ENCODE results near the gene MCL1.

Gene MCL1

GRCh38 chr1:150532860-150533259 lies 46.5 kb downstream of the MCL1 start:
- TF ChIP-seq GLIS1 (tag by site-specific recombination; IDR thresholded peaks at IDR 0.05): no peak
- TF ChIP-seq ZNF707 (tag by site-specific recombination; IDR thresholded peaks at IDR 0.05): no peak
- no peak for TF ChIP-seq ZNF138 (tag by site-specific recombination; IDR thresholded peaks at IDR 0.05; ENCODE audit: borderline replicate concordance)
- no peak for TF ChIP-seq BCL11B (tag by site-specific recombination; IDR thresholded peaks at IDR 0.05; ENCODE audit: low read depth)
- no peak for TF ChIP-seq ZNF639 (tag by site-specific recombination; IDR thresholded peaks at IDR 0.05)
- no peak for TF ChIP-seq ZIC2 (tag by site-specific recombination; IDR thresholded peaks at IDR 0.05)
- TF ChIP-seq ZNF362 (tag by site-specific recombination; IDR thresholded peaks at IDR 0.05): 0 out of 2 replicates have a peak, but pooled peaks have one; percentile 4
- TF ChIP-seq ZNF239 (tag by site-specific recombination; IDR thresholded peaks at IDR 0.05): no peak
- no peak for TF ChIP-seq CTCF (tag by site-specific recombination; IDR thresholded peaks at IDR 0.05)
- no peak for TF ChIP-seq ZNF843 (tag by site-specific recombination; IDR thresholded peaks at IDR 0.05)
- TF ChIP-seq ZNF223 (tag by site-specific recombination; IDR thresholded peaks at IDR 0.05): no peak
- TF ChIP-seq ZNF341 (tag by site-specific recombination; IDR thresholded peaks at IDR 0.05; ENCODE audit: low read depth): 0 out of 2 replicates have a peak, but pooled peaks have one; percentile 16
- TF ChIP-seq ZNF394 (tag by site-specific recombination; IDR thresholded peaks at IDR 0.05; ENCODE audit: borderline replicate concordance): no peak
- TF ChIP-seq ZNF626 (tag by site-specific recombination; IDR thresholded peaks at IDR 0.05): no peak
- TF ChIP-seq ZNF335 (tag by site-specific recombination; conservative IDR thresholded peaks at IDR 0.05): peak; percentile 68

GRCh38 chr1:150530491-150531159 lies 48.8 kb downstream of the MCL1 start:
- Histone ChIP-seq H3K9me3 (ENCODE audit: control insufficient read depth, insufficient read depth, low read depth, low read length) (no peaks in the 10 kb centered on the region), H3K4me3 (ENCODE audit: low read depth, low read length) (no peak overlapping the region), H3K27ac (ENCODE audit: extremely low read depth, low read depth, low read length) (no peak overlapping the region), H3K4me1 (ENCODE audit: control insufficient read depth, insufficient read depth, low read length) (no peaks in the 10 kb centered on the region), H3K36me3 (ENCODE audit: control insufficient read depth in 2 of 2, insufficient read depth in 1 of 2, low read length in 2 of 2) (no peaks in the 10 kb centered on the region)
- POLR2A ChIA-PET: no interaction called here
- TF ChIP-seq ZNF580 (tag by site-specific recombination; IDR thresholded peaks at IDR 0.05): no peak
- no peak for TF ChIP-seq ZNF654 (tag by site-specific recombination; IDR thresholded peaks at IDR 0.05; ENCODE audit: low read depth)
- TF ChIP-seq ZNF600 (tag by site-specific recombination; IDR thresholded peaks at IDR 0.05): peak; percentile 48; the same call in 1 of the 2 replicates
- CTCF ChIA-PET: interaction anchor here (0.5 to 5.5 kb wide), 6 partner anchors 12 to 361 kb away, joined by 3 to 50 read pairs (median 4); partner anchors contain the start of genes FALEC and TARS2

More at GRCh38 chr1:150532860-150533259, 46.5 kb downstream of the MCL1 start:
- POLR2A ChIA-PET: interaction anchor here (0.5 to 1.3 kb wide), 4 partner anchors 17 to 300 kb away, joined by 3 to 6 read pairs (median 5); partner anchors contain the start of gene FALEC
- H3K9me3 ChIP-seq (ENCODE audit: control insufficient read depth, insufficient read depth, low read depth, low read length): no peaks in the 10 kb centered on the region
- no peaks in the 10 kb centered on the region for H3K36me3 ChIP-seq (ENCODE audit: control insufficient read depth in 2 of 2, insufficient read depth in 1 of 2, low read length in 2 of 2)
- H3K4me1 ChIP-seq (ENCODE audit: control insufficient read depth, insufficient read depth, low read length): no peaks in the 10 kb centered on the region
- H3K27ac ChIP-seq (ENCODE audit: extremely low read depth, low read depth, low read length): no peak overlapping the region
- CTCF ChIA-PET: interaction anchor here (0.6 to 8.5 kb wide), 21 partner anchors 11 to 447 kb away, joined by 3 to 54 read pairs (median 5); partner anchors contain the start of genes FALEC and TARS2
- no peak overlapping the region for H3K4me3 ChIP-seq (ENCODE audit: low read depth, low read length)

Data from HEK293 (cell line).